ENCODE results near the gene RPL4. TPM values are rescaled to one million over a fixed set of nuclear protein-coding genes. Genes with fewer than 3 reads are reported as not detected.

Gene RPL4
- total and polyA plus RNA-seq, 9 of the 15 experiments (the other 6 are each of a cell fraction or from before 2014, with no cell fraction given) = 2,055 to 7,760 (median 5,069) TPM

GRCh38 chr15:66504563-66505429 is at the start of gene RPL4, which contains the start of gene ZWILCH (continued):
- TF ChIP-seq, protein P1, sequence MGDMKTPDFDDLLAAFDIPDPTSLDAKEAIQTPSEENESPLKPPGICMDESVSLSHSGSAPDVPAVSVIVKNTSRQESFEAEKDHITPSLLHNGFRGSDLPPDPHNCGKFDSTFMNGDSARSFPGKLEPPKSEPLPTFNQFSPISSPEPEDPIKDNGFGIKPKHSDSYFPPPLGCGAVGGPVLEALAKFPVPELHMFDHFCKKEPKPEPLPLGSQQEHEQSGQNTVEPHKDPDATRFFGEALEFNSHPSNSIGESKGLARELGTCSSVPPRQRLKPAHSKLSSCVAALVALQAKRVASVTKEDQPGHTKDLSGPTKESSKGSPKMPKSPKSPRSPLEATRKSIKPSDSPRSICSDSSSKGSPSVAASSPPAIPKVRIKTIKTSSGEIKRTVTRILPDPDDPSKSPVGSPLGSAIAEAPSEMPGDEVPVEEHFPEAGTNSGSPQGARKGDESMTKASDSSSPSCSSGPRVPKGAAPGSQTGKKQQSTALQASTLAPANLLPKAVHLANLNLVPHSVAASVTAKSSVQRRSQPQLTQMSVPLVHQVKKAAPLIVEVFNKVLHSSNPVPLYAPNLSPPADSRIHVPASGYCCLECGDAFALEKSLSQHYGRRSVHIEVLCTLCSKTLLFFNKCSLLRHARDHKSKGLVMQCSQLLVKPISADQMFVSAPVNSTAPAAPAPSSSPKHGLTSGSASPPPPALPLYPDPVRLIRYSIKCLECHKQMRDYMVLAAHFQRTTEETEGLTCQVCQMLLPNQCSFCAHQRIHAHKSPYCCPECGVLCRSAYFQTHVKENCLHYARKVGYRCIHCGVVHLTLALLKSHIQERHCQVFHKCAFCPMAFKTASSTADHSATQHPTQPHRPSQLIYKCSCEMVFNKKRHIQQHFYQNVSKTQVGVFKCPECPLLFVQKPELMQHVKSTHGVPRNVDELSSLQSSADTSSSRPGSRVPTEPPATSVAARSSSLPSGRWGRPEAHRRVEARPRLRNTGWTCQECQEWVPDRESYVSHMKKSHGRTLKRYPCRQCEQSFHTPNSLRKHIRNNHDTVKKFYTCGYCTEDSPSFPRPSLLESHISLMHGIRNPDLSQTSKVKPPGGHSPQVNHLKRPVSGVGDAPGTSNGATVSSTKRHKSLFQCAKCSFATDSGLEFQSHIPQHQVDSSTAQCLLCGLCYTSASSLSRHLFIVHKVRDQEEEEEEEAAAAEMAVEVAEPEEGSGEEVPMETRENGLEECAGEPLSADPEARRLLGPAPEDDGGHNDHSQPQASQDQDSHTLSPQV (IDR thresholded peaks at IDR 0.05) = peak; percentile 17; the same call in 1 of the 2 replicates
- no peak for TF ChIP-seq ERF (CRISPR knock-in tag; IDR thresholded peaks at IDR 0.05)
- TF ChIP-seq BRD9 (IDR thresholded peaks at IDR 0.05; ENCODE audit: low read depth, partially characterized antibody) = peak; percentile 62
- TF ChIP-seq PTTG1 (tag; IDR thresholded peaks at IDR 0.05; ENCODE audit: low read depth) = no peak
- TF ChIP-seq NR1H2 (CRISPR knock-in tag; IDR thresholded peaks at IDR 0.05) = no peak
- peak; percentile 100 for TF ChIP-seq NKRF (IDR thresholded peaks at IDR 0.05; ENCODE audit: borderline replicate concordance)
- TF ChIP-seq FOXK2 (conservative IDR thresholded peaks at IDR 0.05 in 1 of 2, IDR thresholded peaks at IDR 0.05 in 1 of 2; ENCODE audit: low read depth in 2 of 2) = peak; percentile 61 to 70; a peak in 2 of 4 replicates
- no peak for TF ChIP-seq ZNF561 (CRISPR knock-in tag; conservative IDR thresholded peaks at IDR 0.05)
- no peak for TF ChIP-seq ATF1 (CRISPR knock-in tag; IDR thresholded peaks at IDR 0.05)
- TF ChIP-seq ATF1 (tag; IDR thresholded peaks at IDR 0.05) = peak; percentile 97
- peak; percentile 85 for TF ChIP-seq RBFOX2 (IDR thresholded peaks at IDR 0.05; ENCODE audit: low read depth, low read length)
- TF ChIP-seq CREBBP (IDR thresholded peaks at IDR 0.05; ENCODE audit: low read depth, low read length) = no peak
- TF ChIP-seq ZNF324 (CRISPR knock-in tag; IDR thresholded peaks at IDR 0.05) = no peak
- no peak for TF ChIP-seq NCOA6 (IDR thresholded peaks at IDR 0.05)
- TF ChIP-seq, protein P2, sequence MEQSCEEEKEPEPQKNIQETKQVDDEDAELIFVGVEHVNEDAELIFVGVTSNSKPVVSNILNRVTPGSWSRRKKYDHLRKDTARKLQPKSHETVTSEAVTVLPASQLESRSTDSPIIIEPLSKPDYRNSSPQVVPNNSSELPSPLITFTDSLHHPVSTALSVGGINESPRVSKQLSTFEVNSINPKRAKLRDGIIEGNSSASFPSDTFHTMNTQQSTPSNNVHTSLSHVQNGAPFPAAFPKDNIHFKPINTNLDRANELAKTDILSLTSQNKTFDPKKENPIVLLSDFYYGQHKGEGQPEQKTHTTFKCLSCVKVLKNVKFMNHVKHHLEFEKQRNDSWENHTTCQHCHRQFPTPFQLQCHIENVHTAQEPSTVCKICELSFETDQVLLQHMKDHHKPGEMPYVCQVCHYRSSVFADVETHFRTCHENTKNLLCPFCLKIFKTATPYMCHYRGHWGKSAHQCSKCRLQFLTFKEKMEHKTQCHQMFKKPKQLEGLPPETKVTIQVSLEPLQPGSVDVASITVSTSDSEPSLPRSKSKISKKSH (CRISPR knock-in tag; IDR thresholded peaks at IDR 0.05) = no peak
- no peak for TF ChIP-seq TFAM (CRISPR knock-in tag; conservative IDR thresholded peaks at IDR 0.05)
- TF ChIP-seq XRCC5 (IDR thresholded peaks at IDR 0.05; ENCODE audit: low read depth, low read length) = no peak
- TF ChIP-seq, protein P3, sequence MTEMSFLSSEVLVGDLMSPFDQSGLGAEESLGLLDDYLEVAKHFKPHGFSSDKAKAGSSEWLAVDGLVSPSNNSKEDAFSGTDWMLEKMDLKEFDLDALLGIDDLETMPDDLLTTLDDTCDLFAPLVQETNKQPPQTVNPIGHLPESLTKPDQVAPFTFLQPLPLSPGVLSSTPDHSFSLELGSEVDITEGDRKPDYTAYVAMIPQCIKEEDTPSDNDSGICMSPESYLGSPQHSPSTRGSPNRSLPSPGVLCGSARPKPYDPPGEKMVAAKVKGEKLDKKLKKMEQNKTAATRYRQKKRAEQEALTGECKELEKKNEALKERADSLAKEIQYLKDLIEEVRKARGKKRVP (CRISPR knock-in tag; IDR thresholded peaks at IDR 0.05) = no peak
- peak; percentile 99 for TF ChIP-seq GABPA (tag; conservative IDR thresholded peaks at IDR 0.05; ENCODE audit: low read depth)
